HEK293T (cell line): ENCODE data around the gene MFSD11.

Experiments used
- FOXA1 ChIP-seq: fragments of 450-650 bp; IDR thresholded peaks from 2 replicates; pipeline ENCODE4 v1.6.1; 2016; ENCODE audit warnings: mild to moderate bottlenecking
- FOXM1 ChIP-seq: fragments of 450-650 bp; IDR thresholded peaks from 2 replicates; pipeline ENCODE4 v1.6.1; 2017; ENCODE audit warnings: mild to moderate bottlenecking, borderline replicate concordance
- HDGF ChIP-seq: fragments of 450-650 bp; IDR thresholded peaks from 2 replicates; pipeline ENCODE4 v1.6.1; 2017; ENCODE audit warnings: antibody characterized with exemption, borderline replicate concordance
- LEF1 ChIP-seq: fragments of 450-650 bp; IDR thresholded peaks from 2 replicates; pipeline ENCODE4 v1.6.1; 2017; ENCODE audit warnings: mild to moderate bottlenecking, borderline replicate concordance
- NFRKB ChIP-seq: fragments of 450-650 bp; IDR thresholded peaks from 2 replicates; pipeline ENCODE4 v1.6.1; 2016; ENCODE audit warnings: mild to moderate bottlenecking, moderate library complexity
- SP1 ChIP-seq: fragments of 450-650 bp; IDR thresholded peaks from 2 replicates; pipeline ENCODE4 v1.6.1; 2017
- ZNF384 ChIP-seq: fragments of 450-650 bp; IDR thresholded peaks from 2 replicates; pipeline ENCODE4 v1.6.1; 2016

- TF ChIP-seq HDGF = no peak
- no peak for TF ChIP-seq FOXM1
- TF ChIP-seq NFRKB = no peak
- TF ChIP-seq LEF1 = no peak
- TF ChIP-seq ZNF384 = no peak
- TF ChIP-seq FOXA1 = no peak
- TF ChIP-seq SP1 = no peak
Observed at GRCh38 chr17:76726776-76727718, 10.9 kb upstream of the MFSD11 start, which contains the start of gene METTL23.
